Gastroesophageal sphincter (tissue), 3 donors: ENCODE data around the gene KLK14.

Experiments used
- EP300 ChIP-seq: sonication (generic); formaldehyde crosslinking; IDR thresholded peaks from one replicate; pipeline ENCODE4 v1.6.1; 2017; ENCODE audit warnings: antibody characterized with exemption, mild to moderate bottlenecking
- TF ChIP-seq, protein P1 (sequence below), 4 experiments: fragments of 200-600 bp in 2 of 4; fragments of 450-650 bp in 2 of 4; sonication (generic) in 1 of 4; IDR thresholded peaks; one replicate each; pipeline ENCODE4 v1.5.1; 2017 to 2019; ENCODE audit warnings: antibody characterized with exemption in 4 of 4, mild to moderate bottlenecking in 2 of 4, moderate library complexity in 2 of 4

DNA sequence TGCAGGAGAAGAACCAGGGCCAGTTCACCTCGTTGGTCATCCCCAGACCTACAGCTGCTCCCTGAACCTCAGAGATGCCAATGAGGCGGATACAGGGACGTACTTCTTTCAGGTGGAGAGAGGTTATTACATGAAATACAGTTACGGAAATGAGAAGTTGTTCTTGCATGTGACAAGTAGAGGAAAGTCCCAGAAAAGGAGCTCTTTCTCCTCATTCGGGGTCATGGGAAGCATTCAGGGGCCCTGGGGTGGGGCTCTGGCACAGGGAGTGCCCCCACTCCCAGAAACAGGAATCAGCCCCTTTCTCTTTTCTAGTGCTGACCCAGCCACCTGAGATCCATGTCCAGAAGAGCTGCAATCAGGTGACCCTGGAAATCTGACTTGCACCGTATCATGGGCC lies 37.5 kb upstream of the KLK14 start:
- TF ChIP-seq, protein P1, sequence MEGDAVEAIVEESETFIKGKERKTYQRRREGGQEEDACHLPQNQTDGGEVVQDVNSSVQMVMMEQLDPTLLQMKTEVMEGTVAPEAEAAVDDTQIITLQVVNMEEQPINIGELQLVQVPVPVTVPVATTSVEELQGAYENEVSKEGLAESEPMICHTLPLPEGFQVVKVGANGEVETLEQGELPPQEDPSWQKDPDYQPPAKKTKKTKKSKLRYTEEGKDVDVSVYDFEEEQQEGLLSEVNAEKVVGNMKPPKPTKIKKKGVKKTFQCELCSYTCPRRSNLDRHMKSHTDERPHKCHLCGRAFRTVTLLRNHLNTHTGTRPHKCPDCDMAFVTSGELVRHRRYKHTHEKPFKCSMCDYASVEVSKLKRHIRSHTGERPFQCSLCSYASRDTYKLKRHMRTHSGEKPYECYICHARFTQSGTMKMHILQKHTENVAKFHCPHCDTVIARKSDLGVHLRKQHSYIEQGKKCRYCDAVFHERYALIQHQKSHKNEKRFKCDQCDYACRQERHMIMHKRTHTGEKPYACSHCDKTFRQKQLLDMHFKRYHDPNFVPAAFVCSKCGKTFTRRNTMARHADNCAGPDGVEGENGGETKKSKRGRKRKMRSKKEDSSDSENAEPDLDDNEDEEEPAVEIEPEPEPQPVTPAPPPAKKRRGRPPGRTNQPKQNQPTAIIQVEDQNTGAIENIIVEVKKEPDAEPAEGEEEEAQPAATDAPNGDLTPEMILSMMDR (IDR thresholded peaks at IDR 0.05) = no peak
- no peak for TF ChIP-seq EP300
